UCSD-AML1 (cell line): ENCODE measurements around the gene LGR4.

Experiments used
- DNase-seq: peaks from one replicate; lab custom pipeline; 2025; ENCODE audit not compliant: unreplicated experiment; lab: John Stamatoyannopoulos, UW

LGR4 gene

GRCh38 chr11:27433742-27434141, 38.8 kb downstream of the LGR4 start:
- DNase-seq: no peak

DNA sequence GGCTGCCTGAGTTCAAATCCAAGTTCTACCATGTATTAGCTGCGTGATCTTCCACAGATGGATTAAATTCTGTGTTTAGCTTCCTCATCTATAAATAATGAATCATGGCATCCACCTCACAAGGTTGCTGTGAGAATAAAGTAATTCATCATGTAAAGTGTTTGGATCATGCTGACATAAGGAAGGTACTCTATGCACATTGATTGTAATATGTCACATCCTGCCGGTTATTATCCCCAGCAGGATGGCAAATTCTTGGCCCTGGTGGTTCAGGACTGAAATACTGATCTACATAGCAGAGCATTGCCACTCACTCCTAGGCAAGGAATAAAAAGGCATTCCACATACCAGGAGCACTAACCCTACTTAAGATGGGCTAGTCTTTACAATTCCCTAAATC, 40.8 kb downstream of the LGR4 start:
- DNase-seq: no peak

GRCh38 chr11:27429761-27430393, 42.7 kb downstream of the LGR4 start:
- DNase-seq: no peak

DNA sequence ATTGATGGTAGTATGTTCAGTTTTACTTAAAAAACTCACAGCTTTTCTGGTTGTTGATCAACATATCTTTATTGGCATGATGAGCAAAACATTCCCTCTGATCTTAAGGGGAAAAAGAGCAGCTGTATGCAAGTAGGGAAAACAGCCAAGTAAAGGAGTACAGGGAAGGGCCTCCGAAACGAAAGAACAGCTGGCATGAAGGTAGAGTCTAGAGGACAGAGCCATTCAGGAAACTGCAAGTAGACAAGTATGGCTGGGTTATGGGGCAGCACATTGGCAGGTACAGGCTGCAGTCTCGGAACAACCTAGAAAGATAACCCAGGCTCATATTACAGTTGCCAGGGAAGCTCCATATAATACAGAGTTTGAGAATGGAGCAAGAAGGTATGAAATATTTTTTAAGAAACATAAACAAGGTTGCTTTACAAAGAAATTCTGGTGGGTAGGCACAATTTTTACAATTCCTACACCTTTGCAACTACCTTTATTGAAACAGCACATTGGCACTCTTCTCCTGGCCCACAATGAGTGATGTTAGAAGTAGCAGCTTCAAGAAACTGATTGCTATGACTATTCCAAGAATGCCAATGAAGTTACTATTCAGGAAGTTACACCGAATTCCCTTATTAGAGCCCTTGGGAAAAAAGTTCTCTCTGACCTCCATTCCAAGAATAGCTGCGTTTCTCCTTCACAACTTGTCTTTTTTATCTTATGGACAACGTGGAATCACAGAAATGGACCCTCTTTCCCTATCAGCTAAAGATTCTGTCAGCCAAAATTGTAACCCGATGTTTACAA, 45.2 kb downstream of the LGR4 start:
- DNase-seq: no peak

DNA sequence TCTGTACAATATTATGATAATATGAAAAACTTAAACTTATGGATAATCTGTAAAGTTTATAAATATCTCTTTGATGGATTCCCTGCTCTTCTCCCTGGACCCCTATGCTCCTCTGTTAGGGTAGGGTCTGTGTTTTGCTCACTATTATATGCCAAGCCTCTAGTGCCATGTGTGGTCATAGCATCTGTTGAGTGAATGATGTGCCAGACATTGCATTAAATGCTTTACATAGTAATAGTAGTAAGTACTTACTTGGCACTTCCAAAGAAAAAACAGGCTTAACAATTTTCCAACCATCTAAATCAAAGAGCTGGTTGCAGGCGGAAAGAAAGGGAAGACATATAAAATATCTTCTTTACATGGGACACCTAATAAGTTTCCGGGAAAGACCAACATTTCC, 46.8 kb downstream of the LGR4 start:
- no peak for DNase-seq

GRCh38 chr11:27423125-27423524, 49.5 kb downstream of the LGR4 start:
- DNase-seq: no peak

GRCh38 chr11:27421819-27422494, 50.6 kb downstream of the LGR4 start:
- no peak for DNase-seq

DNA sequence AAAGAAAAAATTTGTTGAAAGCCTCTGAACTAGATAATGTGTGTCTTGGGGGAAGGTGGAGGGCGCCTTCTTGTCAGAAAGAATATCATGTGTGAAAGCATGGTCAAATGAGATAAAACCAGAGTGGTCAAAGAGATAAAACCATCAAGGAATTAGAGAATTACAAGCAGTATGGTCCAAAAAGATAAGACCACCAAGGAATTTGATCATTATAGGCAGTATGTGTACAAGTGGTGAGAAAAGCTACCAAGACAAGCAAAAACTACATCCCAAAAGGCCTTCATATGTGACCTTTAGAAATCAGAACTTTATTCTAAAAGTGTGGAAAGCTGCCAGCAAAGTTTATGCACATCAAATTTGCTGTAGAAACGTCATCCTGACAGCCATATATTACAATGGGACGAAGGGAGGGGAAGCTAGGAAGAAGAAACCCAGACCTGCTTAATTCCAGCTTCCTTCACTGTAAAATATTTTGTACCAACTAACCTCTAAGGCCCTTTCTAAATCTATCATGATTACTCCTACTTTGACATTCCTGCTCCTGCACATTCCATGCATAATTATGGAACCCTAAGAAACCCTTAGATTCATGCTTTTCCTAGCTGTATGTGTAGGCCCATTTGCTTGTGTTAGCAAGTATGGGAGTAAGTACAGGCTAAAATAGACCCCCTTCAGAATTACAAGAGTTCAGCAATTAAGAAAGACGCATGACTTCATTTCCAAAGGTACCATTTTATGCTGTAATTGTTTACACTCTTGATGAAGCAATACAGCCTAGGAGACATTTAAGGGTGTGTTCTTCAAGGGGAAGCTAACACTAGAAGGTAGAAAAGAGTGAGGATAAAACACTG, 51.6 kb downstream of the LGR4 start:
- DNase-seq: no peak

DNA sequence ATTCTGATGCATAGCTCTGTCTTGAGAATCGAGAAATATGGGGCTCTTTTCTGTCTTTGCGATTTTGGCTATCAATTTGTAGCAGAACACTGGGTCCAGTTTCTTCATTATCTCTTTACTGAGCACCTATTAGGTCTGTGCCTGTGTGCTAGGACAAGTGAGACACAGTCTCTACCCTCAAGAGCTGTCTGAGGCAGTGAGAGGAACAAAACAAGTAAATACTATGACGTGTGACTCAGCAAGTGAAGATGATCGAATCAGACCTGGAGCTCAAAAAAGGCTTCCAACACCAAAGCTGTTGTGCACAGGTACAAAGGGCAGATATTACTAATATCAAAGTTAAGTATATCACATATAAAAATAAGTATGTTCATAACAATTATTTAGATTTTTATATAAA, 52.4 kb downstream of the LGR4 start:
- no peak for DNase-seq

DNA sequence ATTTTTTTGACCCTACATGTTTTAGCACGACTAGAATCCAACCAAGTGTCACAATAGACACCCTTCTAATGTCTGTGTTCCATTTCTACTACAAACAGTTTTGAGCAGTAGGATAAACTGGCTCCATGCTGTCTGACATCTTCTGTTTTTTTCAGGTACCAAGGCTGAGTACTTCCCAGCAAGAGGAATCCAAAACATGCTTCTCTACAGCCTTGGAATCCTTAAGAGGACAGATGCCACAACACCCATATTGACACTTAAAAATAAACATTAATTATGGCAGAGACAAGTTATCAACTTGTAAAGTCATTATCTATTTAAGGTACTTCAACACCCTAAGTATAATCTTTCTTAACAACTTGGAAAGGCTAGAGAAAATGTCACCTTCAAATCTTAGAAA, 54.2 kb downstream of the LGR4 start:
- no peak for DNase-seq

DNA sequence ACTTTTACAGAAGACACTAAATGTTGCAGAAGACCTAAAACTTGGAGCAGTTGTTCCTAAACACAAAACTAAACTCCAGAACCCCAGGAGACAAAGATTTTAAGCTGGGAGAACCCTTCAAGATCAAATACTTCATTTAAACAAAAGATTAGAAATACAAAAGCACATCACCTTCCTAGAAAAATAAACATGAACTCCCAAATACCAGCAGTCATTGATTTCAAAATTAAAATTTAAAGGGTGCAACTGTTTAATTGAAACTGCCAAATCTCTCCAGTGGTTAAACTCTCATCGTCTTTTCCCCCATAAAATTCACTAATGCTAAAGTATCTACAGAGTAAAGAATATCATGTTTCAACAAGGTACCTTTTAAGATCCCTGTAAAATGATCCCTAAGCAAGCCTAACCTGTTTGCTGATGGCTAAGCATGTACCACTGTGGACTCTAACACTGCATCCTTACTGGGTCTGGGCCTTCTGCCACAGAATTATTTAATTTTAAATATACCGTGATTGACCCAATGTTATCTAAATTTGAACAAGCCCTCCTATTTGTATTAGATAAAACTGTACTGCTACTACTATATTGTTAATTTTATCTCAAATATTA, 55.9 kb downstream of the LGR4 start:
- no peak for DNase-seq

DNA sequence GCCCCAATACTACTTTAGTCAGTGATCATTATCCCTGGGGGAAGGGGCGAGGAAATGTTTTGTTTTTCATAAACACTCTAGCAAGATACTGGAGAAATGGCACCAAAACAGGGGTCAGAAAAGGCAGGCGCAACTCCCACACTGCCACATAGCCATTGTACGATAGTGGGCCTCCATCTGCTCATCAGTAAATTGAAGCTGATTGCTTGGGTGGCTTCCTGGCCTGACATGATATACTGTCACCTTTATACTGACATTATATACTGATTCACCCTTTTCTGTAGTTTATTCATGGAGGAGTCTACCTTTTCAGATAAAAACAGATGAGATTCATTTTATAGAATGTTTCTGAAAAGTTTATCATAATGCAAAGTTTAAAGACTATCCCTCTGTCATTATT, 57.9 kb downstream of the LGR4 start:
- no peak for DNase-seq

GRCh38 chr11:27413218-27413617, 59.4 kb downstream of the LGR4 start:
- no peak for DNase-seq

- DNase-seq: no peak
Observed at GRCh38 chr11:27412192-27412691, 60.3 kb downstream of the LGR4 start.

DNA sequence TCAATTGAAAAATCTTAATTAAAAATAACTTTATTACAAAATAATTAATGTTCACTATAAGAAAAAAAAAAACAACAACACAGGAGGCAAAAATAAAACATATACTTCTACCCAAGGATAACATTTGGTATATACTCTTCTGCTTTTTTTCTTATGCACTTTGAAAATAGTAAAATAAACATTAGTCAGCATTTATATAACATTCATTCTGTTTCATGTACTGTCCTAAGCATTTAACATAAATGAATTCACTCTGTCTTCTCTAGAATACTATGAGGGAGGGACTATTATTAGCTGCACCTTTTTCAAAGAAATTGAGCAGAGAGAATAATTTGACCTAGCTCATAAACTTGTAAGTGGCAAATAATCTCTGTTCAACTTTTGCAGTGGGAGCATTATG, 61.3 kb downstream of the LGR4 start:
- DNase-seq: no peak

DNA sequence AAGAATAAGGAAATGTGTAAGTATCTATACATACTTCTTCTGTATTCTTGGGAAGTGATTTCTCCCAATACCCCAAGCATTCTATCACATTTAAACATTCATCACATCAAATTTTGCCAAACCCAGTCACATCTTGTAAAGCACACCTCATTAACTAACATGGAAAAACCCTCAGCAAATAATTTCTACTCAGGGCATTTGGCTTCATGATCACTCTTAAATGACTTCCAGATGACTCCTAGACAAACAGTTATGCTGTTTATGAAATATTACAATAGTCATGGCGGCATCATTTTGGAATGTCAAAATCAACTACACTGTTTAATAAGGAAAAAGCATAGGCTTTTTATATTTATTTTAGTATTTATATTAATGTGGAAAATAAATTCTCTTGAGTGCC, 62.3 kb downstream of the LGR4 start:
- no peak for DNase-seq

- DNase-seq: no peak
Observed at GRCh38 chr11:27409742-27410141, 62.8 kb downstream of the LGR4 start.

DNA sequence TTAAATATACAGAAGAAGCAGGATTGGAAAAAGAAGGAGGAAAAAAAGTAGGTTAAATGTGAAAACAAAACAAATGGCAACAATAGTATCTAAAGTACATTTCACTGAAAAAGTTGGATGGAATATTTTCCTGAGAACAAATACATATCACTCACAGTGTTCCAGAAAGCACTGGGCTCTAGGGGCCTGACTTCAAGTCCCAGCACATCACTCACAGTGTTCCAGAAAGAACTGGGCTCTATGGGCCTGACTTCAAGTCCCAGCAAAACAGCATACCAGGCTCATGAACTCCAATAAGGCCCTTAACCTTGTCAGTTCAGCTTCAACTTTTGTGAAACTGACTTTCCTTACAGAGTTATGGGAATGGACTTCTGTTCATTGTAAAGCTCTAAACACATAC, 63.5 kb downstream of the LGR4 start:
- DNase-seq: no peak

- DNase-seq: no peak
Observed at GRCh38 chr11:27408246-27408800, 64.3 kb downstream of the LGR4 start.
